IPS DF 4.7 (cell line): ENCODE data around the gene DOCK4.

Experiments used
- DNase-seq: peaks from one replicate; pipeline ENCODE4 v3.0.0-alpha.2; 2013; ENCODE audit warnings: low spot score; ENCODE audit errors: extremely low read depth

The DOCK4 gene

GRCh38 chr7:112215787-112216186 is 9.6 kb upstream of the DOCK4 start:
- no peak for DNase-seq

- DNase-seq: no peak
Measured at GRCh38 chr7:112214883-112215282, 8.7 kb upstream of the DOCK4 start.

DNA sequence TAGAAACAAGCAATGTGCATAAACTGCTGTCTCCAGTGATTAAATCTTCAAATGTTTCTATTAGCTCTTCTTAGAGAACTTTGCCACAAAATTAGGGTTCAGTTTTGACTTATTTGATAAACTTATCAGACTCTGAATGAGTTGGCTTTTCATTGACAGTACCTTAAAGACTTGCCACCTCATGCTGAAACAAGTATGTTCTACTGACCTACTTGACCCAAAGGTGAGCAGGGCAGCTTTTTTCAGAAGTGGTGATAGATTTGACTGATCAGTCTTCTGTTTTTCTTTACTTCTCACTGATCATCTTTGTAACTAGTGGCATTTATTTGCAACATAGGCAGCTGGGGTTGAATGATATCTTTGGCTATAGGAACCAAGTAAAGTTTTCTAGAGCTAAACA is 8.1 kb upstream of the DOCK4 start:
- no peak for DNase-seq

DNA sequence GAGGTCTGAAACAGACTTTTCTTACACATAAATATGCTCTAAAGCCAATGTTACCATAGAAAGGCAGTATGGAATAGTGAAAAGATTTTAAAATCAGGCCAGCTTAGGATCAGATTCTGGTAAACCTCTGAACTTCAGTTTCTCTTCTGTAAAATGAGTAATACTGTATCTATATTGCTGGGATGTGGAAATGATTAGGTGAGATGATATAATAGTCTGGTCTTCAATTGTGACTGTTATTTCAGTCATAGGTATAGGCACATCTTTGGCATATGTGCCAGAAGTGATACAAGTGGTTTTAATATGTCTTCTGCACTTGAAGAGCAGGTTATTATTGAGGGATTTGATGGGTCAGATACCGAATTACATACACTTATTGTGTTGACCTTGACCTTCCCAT is 7.5 kb upstream of the DOCK4 start:
- no peak for DNase-seq

GRCh38 chr7:112212571-112212970 is 6.4 kb upstream of the DOCK4 start:
- no peak for DNase-seq

GRCh38 chr7:112211348-112211907 is 5.2 kb upstream of the DOCK4 start:
- DNase-seq: no peak

DNA sequence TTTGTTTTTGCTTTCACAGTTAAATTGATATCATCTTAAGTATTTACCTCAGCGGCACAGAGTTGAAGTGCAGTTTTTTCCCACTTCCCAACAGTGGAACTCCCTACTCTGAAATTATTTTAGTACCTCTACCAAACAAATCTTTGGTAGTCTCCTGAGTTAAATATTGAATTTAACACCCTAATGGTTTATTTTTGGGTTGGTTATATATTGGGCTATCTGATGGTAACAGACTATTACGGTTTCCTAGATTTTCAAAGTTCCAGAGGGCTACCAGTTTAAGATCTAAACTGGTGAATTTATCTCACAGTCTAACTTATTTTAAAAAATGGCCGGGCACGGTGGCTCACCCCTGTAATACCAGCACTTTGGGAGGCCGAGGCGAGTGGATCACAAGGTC is 1.6 kb upstream of the DOCK4 start:
- DNase-seq: no peak

- DNase-seq: no peak
Measured at GRCh38 chr7:112206991-112207592, 893 bp upstream of the DOCK4 start.

- DNase-seq: no peak
Measured at GRCh38 chr7:112205343-112206237, 609 bp downstream of the DOCK4 start.

DNA sequence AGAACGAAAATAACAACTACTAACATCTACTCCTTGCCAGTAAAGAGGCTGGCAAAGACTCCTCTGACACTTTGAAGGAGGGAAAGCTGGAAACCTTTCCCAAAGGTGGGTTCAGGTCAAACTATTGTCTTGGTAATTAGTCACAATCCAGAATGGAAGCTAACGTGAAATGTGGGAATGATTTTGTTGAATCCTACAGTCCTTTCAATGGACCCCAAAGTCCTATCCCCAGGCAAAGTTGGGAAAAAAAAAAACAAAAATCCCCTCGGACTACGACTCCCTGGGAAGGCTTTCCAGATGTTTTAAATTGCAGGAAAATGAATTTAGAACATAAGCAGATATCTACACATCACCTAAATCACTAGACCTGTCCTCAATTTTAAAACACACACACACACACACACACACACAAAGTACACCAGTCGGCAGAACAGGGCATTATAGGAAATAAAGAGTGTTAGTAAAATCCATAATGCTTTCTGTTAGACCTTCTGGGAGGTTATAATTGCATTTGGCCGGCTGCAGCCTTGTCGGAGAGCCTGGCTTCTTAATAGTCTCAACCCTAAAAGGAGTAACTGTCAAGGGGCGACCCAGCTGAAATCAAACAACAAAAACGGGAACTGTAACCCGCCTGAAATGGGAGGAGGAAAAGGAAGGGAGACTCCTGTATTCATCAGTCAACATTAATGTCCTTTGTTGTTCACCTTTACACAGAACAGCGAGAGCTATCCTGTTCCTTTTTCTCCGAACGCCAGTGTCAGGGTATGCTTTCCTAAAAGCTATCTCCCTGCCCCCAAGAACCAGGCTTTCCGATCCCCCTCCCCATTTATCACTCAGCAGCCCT is 1.5 kb downstream of the DOCK4 start:
- no peak for DNase-seq

- DNase-seq: no peak
Measured at GRCh38 chr7:112203365-112203739, 2.8 kb downstream of the DOCK4 start.

DNA sequence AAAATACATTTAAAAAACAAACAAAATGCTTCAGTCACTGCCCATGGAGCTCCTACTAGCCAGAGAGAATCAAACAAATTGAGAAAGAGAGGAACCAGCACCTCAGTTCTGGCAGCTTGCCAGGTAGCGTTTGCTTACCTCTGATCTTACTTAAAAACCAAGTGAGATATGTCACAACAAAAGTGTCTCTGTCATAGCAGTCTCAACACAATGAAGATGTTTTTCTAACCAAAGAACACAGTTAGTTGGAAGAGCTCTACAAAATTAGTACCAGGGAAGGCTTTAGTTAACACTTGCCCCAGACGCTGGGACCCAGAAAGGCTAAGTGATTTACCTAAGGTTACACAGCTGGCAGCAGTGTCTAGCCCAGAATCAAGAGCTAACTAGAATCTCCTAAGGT is 3.4 kb downstream of the DOCK4 start:
- no peak for DNase-seq

GRCh38 chr7:112201839-112202238 is 4.4 kb downstream of the DOCK4 start:
- no peak for DNase-seq

DNA sequence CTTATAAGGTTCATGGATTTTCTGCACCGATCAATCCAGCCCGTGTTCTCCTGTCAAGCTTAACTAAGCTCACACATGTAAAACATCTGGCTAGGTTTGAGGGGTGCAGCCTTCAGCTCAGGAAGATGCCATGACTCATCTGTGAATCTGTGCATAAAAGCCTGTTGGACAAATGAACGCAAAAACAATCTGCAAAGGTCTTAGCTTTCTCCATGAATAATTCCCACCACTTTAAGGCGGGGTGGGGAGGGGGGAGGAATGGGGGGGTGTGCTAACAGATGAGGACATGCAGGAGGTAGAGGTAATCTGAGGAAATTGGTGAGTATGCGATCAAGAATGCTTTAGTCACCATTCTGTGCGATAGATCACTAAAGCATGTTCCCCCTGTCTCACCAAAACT is 4.8 kb downstream of the DOCK4 start:
- DNase-seq: no peak

- no peak for DNase-seq
Measured at GRCh38 chr7:112199672-112200071, 6.5 kb downstream of the DOCK4 start.

GRCh38 chr7:112199035-112199655 is 7.1 kb downstream of the DOCK4 start:
- no peak for DNase-seq

GRCh38 chr7:112197322-112197721 is 8.9 kb downstream of the DOCK4 start:
- DNase-seq: no peak

DNA sequence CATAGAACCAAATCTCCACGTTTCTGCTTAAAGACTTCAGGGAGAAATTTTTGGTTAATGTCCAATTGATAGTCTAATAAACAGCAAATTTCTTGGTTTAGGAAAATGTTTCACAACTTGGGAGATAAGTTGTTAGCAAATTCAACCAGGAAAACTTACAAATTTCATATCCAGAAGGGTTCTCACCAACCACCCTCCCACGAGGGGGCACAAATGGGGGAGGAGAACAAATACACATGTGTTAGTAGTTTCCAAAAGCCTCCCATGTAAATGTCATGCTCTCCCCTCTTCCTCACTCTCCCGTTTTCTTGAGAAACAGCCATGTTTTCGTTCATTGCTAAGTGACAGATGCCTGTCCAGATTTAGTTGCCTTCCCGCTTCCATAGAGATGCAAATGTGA is 10.5 kb downstream of the DOCK4 start:
- no peak for DNase-seq

DNA sequence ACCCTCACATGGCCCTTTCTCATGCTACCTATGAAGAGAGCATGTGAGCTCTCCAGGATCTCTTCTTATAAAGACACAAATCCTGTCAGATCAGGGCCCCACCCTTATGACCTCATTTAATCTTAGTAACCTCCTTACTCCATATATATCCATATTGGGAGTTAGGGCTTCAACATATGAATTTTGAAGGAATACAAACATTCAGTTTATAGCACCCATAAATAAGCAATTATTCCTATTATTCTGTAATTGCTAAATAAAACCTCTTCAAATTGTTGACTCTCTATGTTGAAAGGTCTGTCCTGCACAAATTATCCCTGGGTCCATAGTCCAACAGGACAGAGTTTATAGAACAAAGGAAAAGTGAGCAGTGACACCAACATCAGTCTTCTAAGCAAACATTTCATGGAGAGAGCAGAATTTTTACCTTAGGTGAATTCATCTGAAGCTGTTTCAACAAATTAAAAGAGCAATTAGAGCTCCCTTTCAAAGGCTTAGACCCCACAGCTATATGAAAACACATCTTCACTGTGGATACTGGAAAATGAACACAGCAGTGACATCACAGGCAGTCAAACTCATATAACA is 12.2 kb downstream of the DOCK4 start:
- DNase-seq: no peak

DNA sequence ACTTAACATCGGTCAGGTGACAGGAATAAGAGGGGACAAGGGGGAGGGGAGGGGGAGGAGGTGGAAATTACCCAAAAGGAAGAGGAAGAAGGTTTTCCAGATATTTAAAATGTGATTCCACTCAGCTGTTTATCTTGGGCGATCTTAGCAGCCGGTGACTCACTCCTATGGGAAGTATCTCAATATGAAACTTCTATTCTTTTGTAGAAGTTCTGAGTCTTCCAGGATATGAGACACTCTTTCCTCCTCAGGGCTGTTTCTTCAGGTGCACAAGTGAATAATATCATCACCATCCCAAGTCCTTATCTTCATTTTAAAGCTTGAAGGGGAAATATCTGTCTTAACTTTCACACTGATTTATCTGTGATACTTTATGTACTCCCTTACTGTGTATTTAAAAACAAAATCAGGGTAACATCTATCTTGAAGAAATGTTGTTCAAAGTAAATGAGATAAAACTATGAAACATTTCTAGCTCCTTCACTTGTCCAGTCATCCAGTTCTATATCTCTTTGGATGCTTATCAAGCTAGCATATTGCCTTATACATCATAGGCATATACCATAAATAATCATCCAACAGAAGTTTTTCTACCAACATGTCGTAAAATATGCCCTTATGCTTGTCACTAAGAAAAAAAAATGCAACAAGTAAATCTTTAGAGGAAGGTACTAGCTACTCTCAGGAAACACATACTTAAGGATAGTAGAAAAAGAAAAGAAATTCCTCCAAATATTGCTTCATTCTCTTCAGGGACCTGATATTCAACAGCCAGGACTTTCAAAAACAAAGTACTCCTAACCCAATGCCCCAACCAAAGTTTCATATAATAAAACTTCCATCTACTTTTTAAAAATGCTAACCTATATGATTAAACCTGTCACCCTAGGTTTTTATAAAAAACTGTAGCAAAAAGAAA is 13.7 kb downstream of the DOCK4 start:
- no peak for DNase-seq
